ENCODE measurements around the gene FAM219A.
"Not testable (repeated sequence)": the region's sequence is repeated elsewhere in the genome, so short reads cannot be mapped to it uniquely, and the experiment has no call there.

DNA sequence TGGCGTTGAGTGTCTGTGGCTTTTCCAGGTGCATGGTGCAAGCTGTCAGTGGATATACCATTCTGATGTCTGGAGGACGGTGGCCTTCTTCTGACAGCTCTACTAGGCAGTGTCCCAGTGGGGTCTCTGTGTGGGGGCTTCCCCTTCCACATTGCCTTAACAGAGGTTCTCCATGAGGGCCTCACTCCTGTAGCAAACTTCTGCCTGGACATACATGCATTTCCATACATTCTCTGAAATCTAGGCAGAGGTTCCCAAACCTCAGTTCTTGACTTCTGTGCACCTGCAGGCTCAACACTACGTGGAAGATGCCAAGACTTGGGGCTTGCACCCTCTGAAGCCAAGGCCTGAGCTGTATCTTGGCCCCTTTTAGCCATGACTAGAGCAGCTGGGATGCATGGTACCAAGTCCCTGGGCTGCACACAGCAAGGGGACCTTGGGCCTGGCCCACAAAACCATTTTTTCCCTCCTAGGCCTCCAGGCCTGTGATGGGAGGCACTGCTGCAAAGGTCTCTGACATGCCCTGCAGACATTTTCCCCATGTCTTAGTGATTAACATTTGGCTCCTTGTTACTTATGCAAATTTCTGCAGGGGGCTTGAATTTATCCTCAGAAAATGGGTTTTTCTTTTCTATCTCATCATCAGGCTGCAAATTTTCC is 90.5 kb downstream of the FAM219A start:
- TF ChIP-seq, protein P1, sequence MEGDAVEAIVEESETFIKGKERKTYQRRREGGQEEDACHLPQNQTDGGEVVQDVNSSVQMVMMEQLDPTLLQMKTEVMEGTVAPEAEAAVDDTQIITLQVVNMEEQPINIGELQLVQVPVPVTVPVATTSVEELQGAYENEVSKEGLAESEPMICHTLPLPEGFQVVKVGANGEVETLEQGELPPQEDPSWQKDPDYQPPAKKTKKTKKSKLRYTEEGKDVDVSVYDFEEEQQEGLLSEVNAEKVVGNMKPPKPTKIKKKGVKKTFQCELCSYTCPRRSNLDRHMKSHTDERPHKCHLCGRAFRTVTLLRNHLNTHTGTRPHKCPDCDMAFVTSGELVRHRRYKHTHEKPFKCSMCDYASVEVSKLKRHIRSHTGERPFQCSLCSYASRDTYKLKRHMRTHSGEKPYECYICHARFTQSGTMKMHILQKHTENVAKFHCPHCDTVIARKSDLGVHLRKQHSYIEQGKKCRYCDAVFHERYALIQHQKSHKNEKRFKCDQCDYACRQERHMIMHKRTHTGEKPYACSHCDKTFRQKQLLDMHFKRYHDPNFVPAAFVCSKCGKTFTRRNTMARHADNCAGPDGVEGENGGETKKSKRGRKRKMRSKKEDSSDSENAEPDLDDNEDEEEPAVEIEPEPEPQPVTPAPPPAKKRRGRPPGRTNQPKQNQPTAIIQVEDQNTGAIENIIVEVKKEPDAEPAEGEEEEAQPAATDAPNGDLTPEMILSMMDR (tag by site-specific recombination; IDR thresholded peaks at IDR 0.05): not testable (repeated sequence)
- TF ChIP-seq OVOL3, SP3, ZNF629, ZNF747, GLI4 (tag by site-specific recombination; IDR thresholded peaks at IDR 0.05): not testable (repeated sequence)
- TF ChIP-seq, protein P2, sequence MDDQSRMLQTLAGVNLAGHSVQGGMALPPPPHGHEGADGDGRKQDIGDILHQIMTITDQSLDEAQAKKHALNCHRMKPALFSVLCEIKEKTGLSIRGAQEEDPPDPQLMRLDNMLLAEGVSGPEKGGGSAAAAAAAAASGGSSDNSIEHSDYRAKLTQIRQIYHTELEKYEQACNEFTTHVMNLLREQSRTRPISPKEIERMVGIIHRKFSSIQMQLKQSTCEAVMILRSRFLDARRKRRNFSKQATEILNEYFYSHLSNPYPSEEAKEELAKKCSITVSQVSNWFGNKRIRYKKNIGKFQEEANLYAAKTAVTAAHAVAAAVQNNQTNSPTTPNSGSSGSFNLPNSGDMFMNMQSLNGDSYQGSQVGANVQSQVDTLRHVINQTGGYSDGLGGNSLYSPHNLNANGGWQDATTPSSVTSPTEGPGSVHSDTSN (CRISPR knock-in tag; IDR thresholded peaks at IDR 0.05): not testable (repeated sequence)
- TF ChIP-seq, protein P3, sequence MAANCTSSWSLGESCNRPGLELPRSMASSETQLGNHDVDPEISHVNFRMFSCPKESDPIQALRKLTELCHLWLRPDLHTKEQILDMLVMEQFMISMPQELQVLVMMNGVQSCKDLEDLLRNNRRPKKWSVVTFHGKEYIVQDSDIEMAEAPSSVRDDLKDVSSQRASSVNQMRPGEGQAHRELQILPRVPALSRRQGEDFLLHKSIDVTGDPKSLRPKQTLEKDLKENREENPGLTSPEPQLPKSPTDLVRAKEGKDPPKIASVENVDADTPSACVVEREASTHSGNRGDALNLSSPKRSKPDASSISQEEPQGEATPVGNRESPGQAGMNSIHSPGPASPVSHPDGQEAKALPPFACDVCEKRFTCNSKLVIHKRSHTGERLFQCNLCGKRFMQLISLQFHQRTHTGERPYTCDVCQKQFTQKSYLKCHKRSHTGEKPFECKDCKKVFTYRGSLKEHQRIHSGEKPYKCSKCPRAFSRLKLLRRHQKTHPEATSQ (tag by site-specific recombination; IDR thresholded peaks at IDR 0.05): not testable (repeated sequence)
- TF ChIP-seq, protein P4, sequence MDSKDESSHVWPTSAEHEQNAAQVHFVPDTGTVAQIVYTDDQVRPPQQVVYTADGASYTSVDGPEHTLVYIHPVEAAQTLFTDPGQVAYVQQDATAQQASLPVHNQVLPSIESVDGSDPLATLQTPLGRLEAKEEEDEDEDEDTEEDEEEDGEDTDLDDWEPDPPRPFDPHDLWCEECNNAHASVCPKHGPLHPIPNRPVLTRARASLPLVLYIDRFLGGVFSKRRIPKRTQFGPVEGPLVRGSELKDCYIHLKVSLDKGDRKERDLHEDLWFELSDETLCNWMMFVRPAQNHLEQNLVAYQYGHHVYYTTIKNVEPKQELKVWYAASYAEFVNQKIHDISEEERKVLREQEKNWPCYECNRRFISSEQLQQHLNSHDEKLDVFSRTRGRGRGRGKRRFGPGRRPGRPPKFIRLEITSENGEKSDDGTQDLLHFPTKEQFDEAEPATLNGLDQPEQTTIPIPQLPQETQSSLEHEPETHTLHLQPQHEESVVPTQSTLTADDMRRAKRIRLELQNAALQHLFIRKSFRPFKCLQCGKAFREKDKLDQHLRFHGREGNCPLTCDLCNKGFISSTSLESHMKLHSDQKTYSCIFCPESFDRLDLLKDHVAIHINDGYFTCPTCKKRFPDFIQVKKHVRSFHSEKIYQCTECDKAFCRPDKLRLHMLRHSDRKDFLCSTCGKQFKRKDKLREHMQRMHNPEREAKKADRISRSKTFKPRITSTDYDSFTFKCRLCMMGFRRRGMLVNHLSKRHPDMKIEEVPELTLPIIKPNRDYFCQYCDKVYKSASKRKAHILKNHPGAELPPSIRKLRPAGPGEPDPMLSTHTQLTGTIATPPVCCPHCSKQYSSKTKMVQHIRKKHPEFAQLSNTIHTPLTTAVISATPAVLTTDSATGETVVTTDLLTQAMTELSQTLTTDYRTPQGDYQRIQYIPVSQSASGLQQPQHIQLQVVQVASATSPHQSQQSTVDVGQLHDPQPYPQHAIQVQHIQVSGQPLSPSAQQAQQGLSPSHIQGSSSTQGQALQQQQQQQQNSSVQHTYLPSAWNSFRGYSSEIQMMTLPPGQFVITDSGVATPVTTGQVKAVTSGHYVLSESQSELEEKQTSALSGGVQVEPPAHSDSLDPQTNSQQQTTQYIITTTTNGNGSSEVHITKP (tag by site-specific recombination; IDR thresholded peaks at IDR 0.05): not testable (repeated sequence)
- TF ChIP-seq, protein P5, sequence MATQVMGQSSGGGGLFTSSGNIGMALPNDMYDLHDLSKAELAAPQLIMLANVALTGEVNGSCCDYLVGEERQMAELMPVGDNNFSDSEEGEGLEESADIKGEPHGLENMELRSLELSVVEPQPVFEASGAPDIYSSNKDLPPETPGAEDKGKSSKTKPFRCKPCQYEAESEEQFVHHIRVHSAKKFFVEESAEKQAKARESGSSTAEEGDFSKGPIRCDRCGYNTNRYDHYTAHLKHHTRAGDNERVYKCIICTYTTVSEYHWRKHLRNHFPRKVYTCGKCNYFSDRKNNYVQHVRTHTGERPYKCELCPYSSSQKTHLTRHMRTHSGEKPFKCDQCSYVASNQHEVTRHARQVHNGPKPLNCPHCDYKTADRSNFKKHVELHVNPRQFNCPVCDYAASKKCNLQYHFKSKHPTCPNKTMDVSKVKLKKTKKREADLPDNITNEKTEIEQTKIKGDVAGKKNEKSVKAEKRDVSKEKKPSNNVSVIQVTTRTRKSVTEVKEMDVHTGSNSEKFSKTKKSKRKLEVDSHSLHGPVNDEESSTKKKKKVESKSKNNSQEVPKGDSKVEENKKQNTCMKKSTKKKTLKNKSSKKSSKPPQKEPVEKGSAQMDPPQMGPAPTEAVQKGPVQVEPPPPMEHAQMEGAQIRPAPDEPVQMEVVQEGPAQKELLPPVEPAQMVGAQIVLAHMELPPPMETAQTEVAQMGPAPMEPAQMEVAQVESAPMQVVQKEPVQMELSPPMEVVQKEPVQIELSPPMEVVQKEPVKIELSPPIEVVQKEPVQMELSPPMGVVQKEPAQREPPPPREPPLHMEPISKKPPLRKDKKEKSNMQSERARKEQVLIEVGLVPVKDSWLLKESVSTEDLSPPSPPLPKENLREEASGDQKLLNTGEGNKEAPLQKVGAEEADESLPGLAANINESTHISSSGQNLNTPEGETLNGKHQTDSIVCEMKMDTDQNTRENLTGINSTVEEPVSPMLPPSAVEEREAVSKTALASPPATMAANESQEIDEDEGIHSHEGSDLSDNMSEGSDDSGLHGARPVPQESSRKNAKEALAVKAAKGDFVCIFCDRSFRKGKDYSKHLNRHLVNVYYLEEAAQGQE (tag by site-specific recombination; IDR thresholded peaks at IDR 0.05): not testable (repeated sequence)
- TF ChIP-seq, protein P6, sequence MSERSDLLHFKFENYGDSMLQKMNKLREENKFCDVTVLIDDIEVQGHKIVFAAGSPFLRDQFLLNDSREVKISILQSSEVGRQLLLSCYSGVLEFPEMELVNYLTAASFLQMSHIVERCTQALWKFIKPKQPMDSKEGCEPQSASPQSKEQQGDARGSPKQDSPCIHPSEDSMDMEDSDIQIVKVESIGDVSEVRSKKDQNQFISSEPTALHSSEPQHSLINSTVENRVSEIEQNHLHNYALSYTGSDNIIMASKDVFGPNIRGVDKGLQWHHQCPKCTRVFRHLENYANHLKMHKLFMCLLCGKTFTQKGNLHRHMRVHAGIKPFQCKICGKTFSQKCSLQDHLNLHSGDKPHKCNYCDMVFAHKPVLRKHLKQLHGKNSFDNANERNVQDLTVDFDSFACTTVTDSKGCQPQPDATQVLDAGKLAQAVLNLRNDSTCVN (tag by site-specific recombination; optimal IDR thresholded peaks at IDR 0.05): not testable (repeated sequence)

All from HEK293 (cell line).